Measurements from ENCODE around the gene DYDC2.
"Not testable (repeated sequence)": the region's sequence is repeated elsewhere in the genome, so short reads cannot be mapped to it uniquely, and the experiment has no call there.

The DYDC2 gene

DNA sequence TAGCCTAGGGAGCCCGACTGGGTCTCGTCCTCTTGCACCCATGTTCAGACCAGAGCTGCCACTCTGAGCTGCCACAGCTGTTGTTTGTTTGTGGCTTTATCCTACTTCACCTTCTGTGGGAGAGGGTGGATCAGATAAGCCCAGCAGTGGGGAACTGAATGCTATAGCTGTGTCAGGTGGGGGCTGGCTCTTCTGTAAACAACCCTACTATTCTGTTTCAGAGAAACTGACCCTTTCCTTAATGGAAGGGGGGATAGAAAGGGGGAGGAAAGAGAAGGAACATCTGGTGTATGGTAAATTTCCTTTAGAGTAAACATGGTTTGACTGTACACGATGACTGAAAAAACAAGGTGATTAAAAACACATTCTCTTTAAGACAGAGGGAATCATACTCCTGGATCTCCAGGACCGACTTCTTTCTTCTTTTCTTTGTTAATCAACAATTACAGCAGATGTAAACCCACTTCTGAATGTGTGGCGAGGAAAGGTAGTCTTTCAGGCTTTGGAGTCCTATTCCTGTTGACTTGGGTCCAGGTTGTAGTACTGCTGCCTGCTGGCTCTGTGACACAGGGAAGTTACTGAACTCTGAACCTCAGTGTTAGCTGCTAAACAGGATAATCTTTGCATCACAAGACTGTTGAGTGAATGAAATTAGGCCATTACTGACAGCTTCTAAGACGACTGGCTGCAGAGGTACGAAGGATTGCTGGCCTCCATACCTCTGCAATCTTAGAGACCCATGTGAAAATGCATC lies 57.7 kb downstream of the DYDC2 start:
- Histone ChIP-seq H3K4me1 (ENCODE audit: control insufficient read depth, low read depth, low read length) (peaks cover 35% of the 10 kb centered on the region), H3K9ac (ENCODE audit: low read length) (no peak overlapping the region), H3K27me3 (ENCODE audit: control insufficient read depth, insufficient read depth, low read length) (peaks cover 21% of the 10 kb centered on the region), H3K36me3 (ENCODE audit: control insufficient read depth, low read depth, low read length) (no peaks in the 10 kb centered on the region), H3K4me3 (ENCODE audit: low read length) (no peak overlapping the region), H3K9me3 (ENCODE audit: control insufficient read depth, low read depth, low read length) (no peaks in the 10 kb centered on the region), H3K27ac (ENCODE audit: low read length) (no peak overlapping the region)

DNA sequence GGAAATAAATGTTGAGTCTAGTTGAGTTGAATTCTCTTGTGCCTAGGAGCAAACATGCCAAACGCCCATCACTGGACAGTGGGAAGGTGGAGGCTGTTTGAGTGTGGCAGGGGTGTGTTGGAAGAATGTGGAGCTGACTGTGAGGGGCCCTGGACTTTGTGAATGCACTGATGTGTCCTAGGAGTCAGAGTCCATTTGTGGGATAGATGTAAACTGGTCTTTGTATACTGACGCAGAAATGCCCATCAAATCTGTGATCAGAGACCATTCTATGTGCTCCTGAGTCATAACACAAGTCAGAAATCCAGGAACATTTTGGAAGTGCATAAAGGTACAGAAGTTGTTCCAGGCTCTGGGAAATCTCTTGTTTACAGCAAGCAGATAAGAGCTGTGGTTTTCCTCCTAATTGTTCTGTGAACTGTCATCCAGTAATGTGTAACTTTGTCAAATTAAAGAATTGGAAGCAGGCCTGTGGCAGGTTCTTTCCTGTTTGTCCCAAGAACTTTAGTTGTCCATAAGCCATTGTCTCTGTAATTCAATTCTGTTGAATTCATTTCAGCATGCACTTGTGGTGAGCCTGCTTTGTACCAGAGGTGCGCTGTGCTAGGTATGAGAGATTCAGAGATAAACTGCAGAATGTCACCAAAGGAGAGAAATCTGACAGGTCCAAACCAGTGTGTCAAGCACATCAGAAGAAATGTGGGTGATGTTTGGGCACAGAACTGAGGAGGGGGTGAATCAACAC lies 59.3 kb downstream of the DYDC2 start:
- peaks cover 31% of the 10 kb centered on the region for H3K4me1 ChIP-seq (ENCODE audit: control insufficient read depth, low read depth, low read length)
- no peak overlapping the region for H3K27ac ChIP-seq (ENCODE audit: low read length)
- no peak overlapping the region for H3K9ac ChIP-seq (ENCODE audit: low read length)
- H3K36me3 ChIP-seq (ENCODE audit: control insufficient read depth, low read depth, low read length): no peaks in the 10 kb centered on the region
- peaks cover 15% of the 10 kb centered on the region for H3K27me3 ChIP-seq (ENCODE audit: control insufficient read depth, insufficient read depth, low read length)
- H3K9me3 ChIP-seq (ENCODE audit: control insufficient read depth, low read depth, low read length): no peaks in the 10 kb centered on the region
- H3K4me3 ChIP-seq (ENCODE audit: low read length): no peak overlapping the region

DNA sequence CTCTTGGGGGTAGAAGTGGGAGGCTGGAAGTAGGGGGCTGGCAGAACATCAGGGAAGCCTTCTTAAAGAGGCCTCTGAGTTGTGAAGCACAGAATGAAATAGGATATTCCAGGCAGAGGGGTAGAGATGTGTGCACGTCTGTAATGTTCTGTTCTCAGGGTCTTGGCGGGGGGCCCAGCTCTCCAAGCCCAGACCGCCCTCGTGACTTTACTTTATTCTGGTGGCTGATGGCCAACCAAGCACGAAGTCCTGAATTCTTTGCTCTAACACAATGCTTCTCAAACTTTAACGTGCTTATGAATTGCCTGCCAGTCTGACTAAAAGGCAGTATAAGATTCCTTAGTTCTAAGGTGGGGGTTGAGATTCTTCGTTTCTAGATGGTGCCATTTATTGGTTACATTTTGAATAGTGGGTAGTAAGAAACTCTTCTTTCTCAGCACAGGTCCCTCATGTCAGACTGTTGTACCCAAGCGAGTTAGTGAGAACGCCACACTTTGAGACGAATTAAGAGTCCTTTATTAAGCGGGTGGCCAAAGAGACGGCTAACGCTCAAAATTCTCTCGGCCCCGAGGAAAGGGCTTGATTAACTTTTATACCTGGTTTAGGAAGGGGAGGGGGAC lies 60.0 kb downstream of the DYDC2 start:
- Histone ChIP-seq H3K36me3 (ENCODE audit: control insufficient read depth, low read depth, low read length) (peaks cover 3% of the 10 kb centered on the region), H3K9me3 (ENCODE audit: control insufficient read depth, low read depth, low read length) (no peaks in the 10 kb centered on the region), H3K27ac (ENCODE audit: low read length) (no peak overlapping the region), H3K9ac (ENCODE audit: low read length) (no peak overlapping the region), H3K4me3 (ENCODE audit: low read length) (peak overlapping the region; percentile 2), H3K4me1 (ENCODE audit: control insufficient read depth, low read depth, low read length) (peaks cover 31% of the 10 kb centered on the region), H3K27me3 (ENCODE audit: control insufficient read depth, insufficient read depth, low read length) (peaks cover 15% of the 10 kb centered on the region)

DNA sequence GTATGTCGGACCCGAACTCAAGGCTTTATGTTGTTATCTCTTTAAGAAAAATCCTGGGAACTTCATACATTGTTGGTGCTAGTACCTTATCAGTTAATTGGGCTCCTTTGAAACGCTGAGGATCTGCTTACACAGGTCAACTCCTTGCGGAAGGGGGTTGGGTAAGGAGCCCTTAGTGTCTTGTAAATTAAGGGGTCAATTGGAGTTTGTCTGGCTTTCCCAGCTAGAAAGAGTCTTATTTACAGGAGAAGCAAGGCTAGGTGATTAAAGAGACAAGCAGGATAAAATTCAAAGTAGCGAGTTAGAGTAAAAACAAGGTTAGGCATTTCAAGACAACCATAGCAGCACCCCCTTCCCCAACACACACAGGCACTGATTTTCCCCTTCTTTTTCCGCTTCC lies 60.7 kb downstream of the DYDC2 start:
- H3K27ac ChIP-seq (ENCODE audit: low read length); H3K36me3 ChIP-seq (ENCODE audit: control insufficient read depth, low read depth, low read length); H3K9me3 ChIP-seq (ENCODE audit: control insufficient read depth, low read depth, low read length); H3K9ac ChIP-seq (ENCODE audit: low read length): not testable (repeated sequence)
- Histone ChIP-seq H3K27me3 (ENCODE audit: control insufficient read depth, insufficient read depth, low read length) (peaks cover 15% of the 10 kb centered on the region), H3K4me3 (ENCODE audit: low read length) (peak overlapping the region; percentile 20), H3K4me1 (ENCODE audit: control insufficient read depth, low read depth, low read length) (peaks cover 31% of the 10 kb centered on the region)
